NCI-H1105 (cell line): ENCODE results near the gene NAIF1.
"Not testable (repeated sequence)": the region's sequence is repeated elsewhere in the genome, so short reads cannot be mapped to it uniquely, and the experiment has no call there.

Experiments
- DNase-seq: peaks from one replicate; lab custom pipeline; 2025; lab: John Stamatoyannopoulos, UW

NAIF1 gene

DNA sequence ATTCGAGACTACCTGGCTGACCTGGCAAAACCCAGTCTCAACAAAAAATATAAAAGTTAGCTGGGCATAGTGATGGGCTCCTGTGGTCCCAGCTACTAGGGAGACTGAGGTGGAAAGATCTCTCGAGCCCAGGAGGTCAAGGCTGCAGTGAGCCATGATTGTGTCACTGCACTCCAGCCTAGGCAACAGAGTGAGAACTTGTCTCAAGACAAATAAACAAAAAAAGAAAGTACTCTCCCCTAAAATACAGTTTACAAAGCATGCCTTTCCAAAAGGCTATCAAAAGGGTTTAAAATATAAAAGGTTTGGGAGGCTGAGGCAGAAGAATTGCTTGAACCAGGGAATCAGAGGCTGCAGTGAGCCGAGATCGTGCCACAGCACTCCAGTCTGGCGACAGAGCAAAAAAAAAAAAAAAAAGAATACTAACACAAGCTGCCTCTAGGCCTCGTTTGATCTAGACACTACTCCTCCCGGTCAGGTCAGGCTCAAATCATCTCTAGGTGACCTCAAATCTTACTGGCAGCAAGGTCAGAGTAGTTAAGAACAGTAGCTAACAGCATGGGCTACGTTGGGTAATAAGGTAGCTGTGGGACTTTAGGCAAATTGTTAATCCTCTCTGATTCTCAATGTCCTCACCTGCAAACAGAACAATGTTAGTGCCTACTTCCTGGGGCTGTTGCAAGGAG is 9.3 kb downstream of the NAIF1 start:
- no peak for DNase-seq

DNA sequence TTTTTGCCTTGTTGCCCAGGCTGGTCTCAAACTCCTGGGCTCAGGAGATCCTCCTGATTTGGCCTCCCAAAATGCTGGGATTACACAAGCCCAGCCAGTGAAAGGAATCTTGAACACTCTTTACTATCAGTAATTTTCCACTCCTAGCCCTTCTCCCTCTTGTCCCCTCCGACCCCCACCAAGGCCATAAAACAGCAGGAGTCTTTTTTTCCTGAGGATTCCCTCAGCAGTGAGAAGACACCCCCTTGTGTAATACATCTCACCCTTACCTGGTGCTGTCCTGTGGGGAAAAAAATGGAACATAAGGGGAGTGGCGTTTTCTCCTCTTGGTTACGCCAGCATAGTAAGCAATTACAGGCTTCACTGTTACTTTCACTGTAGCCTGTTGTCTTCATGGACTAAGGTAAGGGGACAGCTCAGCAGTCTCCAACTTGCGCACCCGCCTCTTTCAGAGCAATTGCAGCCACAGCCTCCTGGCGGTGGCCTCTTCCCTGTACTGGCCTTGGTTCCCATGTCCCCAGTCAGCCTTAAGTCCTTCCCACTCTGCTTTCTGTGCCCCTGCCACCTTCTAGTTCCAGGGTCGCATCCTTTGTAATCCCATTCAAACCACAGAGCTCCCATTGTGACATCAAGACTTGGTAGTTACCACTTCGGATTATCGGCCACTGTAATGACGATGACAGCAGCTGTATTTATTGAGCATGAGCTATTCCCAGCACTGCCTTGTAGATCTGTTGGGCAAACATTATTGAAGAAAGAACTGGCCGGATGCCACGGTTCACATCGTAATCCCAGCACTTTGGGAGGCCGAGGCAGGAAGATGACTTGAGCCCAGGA is 10.0 kb downstream of the NAIF1 start:
- DNase-seq, result no peak

DNA sequence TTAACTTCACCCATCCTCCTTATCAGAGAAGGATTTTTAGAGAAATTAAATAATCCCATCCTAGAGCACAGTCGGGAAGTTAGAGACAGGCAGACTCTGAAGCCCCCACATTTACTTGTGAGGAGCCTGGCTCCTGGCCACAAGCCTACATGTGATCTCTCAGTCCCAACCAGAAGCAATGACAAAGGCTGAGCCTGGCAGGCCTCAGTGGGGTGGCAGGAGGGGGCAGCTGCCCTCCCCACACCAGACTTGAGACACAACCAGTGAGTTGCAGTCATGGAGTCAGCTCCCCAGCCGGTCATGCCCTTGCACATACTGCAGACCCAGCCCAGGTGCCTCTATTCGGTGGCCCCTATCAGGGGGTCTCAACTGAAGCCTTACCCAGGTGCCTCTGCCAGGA is 11.0 kb downstream of the NAIF1 start:
- DNase-seq, result no peak

DNA sequence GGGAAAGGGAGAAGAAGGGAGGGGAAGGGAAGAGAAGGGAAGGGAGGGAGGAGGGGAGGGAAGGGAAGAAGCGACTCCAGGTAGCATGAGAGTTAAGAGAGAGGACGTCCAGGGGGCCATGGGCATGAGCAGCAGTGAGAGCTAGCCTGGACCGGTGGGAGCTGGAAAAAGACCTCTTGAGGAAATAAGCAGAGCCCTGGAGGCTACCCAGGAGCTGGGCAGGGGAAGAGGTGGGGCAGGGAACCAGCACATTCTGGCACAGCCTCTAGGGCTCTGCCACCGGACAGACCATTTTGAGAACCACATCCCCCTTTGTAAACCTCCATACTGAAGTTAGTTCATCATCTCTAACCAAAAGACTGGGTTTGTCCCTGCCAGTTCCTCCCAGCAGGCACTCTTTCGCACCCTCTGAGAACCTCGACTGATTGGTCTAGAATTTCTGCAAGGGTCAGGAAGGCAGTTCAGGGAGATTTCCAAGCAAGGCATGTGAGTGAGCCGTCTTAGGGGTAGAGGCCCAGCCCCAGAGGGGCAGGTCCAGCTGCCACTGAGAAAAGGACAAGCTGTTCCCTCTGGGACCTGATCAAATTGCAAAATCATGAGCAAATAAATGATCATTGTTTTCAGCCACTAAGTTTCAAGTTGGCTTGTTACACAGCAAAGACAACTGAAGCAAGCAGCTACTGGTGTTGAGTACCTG is 11.6 kb downstream of the NAIF1 start:
- DNase-seq, result no peak

DNA sequence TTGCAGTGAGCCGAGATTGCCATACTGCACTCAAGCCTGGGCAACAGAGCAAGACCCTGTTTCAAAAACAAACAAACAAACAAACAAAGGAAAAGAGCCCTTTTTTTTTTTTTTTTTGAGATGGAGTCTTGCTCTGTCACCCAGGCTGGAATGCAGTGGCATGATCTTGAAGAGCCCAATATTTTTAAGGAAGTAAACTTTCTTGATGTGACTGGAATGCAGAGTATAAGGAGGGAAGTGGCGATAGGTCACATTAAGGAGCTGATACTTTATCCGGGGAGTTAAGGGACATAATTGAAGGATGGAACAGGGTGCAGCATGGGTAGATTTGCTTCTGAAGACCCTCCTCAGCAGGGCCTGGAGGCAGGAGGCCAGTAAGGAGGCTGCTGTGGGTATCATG is 13.0 kb downstream of the NAIF1 start:
- DNase-seq, result no peak

DNA sequence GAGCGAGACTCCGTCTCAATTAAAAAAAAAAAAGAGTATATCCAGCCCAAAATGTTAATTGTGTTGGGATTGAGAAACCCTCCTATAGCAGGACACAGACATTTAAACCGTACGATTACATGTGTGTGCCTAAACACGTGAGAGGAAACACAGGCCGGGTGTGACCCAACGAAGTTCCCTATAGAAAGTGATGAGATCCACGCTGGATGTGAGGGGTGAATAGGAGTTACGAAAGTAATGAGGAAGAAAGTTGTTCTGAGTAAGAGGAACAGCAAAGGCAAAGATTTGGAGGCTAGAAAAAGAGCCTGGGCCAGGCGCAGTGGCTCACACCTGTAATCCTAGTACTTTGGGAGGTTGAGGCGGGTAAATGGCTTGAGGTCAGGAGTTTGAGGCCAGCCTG is 13.6 kb downstream of the NAIF1 start:
- DNase-seq, result no peak

DNA sequence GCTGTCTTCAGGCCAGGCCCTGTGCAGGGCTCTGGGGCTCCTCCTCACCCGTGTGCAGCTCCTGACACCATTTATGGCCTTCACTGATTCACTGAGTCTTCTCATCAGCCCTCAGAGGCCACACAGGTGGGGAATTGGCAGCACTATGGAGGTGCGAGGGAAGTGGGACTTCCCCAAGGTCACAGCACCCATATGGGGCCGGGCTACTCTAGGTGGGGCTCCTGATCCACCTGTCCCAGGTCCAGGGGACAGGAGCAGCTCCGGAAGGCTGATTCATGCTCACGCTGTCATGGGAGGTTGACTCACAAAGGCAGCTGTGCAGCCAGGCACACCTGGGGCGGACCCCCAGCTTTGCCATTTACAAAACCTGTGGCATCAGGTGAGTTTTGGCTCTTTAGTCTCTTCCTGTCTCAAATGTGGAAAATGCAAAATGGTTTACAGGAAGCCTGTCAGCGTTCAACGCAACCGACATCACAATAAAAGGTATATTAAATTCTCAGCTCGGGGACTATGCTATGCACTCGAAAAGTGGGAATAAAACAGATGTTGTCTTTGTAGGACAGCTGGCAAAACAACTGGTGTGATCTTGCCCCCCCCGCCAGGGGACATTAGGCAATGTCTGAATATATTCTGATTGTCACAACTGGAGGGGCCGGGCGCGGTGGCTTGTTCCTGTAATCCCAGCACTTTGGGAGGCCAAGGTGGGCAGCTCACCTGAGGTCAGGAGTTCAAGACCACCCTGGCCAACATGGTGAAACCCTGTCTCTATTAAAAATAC is 15.0 kb downstream of the NAIF1 start:
- DNase-seq, result no peak

DNA sequence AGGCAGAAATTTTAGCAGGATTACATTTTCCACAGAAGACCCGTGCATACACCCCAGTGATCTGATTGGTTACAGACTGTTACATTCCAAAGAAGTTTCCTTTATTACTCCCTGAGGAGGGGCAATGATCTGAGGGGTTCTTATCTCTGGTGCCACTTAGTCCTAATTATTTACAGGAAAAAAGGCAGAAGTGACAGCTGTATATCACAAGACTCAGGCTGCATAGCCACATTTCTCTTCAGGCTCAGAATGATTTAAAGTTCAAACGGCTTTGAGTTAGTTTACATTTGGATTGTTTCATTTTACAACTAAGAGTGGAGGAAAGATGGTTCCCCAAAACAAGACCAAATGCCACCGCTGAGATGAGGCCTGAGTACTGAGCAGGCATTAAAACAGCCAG is 17.3 kb downstream of the NAIF1 start:
- DNase-seq, result no peak

DNA sequence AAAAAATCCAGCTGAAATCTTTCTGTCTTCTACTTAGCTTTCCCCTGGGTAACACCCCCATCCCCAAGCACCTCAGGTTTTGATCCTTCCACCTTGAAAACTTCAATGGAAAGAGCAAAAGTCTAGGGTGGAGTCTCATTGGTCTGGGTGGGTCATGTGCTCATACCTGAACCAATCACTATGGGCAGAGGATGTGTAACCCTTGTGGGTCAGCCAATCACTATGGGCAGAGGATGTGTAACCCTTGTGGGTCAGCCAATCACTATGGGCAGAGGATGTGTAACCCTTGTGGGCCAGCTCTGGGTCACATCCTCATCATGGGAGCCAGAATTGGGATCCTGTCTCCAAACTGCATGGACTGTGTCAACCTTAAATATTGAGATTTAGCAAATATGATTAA is 18.5 kb downstream of the NAIF1 start:
- no peak for DNase-seq

DNA sequence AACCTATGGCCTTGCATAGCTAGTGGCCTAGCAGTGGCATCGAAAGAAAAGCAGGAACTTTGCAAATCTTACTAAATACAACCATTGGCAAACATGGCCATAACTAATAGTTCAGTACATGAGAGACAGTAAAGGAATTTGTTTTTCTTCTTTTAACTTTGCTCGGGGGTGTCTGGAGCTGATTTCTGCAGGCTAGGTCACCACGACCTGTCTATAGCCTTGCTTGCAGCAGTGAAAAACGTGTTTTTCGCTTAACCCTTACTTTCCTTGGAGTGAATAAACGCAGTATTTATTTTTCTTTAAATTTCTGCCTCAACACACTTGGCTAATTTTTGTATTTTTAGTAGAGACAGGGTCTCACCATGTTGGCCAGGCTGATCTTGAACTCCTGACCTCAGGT is 19.9 kb downstream of the NAIF1 start:
- DNase-seq, result no peak

DNA sequence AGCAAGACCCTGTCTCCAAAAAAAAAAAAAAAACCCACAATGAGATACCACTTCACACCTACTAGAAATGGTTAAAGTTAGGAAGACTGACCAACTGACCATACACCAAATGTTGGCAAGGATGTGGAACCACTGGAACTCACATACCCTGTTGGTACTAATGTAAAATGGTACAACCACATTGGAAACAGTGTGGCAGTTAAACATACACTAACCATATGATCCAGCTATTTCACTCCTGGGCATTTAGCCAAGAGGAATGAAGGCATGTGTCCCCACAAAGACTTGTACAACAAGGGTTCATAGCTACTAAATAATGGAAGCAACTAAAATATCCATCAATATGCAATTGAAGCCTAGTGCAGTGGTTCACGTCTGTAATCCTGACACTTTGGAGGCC is 21.3 kb downstream of the NAIF1 start:
- DNase-seq, result no peak

DNA sequence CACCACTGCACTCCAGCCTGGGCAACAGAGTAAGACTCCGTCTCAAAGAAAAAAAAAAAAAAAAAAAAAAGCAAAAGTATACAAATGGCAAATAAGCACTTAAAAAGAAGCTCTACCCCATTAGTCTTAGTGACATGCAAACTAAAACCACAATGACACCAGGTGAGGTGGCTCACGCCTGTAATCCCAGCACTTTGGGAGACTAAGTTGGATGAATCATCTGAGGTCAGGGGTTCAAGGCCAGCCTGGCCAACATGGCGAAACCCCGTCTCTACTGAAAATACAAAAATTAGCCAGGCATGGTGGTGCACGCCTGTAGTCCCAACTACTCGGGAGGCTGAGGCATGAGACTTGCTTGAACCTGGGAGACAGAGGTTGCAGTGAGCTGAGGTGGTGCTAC is 21.7 kb downstream of the NAIF1 start:
- DNase-seq, result not testable (repeated sequence)

DNA sequence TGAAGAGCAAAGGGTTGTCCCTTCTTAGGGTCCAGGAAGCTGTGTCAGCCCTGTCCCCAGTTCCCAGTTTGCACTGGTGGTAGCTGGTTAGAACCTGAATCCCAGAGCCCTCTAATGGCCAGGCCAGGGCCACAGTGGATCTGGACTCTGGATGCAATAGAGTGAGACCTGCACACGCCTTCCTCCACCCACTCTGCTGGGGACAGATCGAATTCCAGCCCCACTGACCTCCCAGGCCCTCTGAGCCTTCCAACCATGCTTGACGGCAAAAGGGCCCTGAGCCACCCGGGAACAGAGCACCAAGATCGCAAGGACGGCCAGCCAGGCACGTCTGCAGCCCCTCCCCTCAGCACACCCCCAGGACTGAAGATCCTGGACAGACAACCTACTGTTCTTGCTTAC is 23.7 kb downstream of the NAIF1 start:
- DNase-seq, result no peak

DNA sequence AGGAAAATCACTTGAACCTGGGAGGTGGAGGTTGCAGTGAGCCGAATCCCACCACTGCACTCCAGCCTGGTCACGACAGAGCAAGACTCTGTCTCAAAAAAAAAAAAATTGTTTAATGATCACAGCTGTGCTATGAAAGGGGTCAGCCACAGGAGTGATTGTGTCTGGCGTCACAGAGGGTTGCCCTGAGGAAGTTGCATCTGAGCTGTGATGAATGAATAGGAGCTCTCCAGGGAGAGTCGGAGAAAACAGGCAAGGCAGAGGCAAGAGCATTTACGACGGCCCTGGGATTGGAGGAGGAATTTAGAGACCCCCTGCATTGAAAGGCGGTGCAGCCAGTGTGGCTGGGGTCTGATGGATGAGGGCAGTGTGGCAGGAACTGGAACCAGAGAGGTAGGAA is 25.1 kb downstream of the NAIF1 start:
- no peak for DNase-seq

DNA sequence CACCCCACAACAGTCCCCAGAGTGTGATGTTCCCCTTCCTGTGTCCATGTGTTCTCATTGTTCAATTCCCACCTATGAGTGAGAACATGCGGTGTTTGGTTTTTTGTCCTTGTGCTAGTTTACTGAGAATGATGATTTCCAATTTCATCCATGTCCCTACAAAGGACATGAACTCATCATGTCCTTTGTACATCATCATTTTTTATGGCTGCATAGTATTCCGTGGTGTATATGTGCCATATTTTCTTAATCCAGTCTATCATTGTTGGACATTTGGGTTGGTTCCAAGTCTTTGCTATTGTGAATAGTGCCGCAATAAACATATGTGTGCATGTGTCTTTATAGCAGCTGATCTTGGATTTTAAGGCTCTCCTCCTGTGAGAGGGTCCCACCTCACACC is 26.3 kb downstream of the NAIF1 start:
- DNase-seq, result not testable (repeated sequence)

DNA sequence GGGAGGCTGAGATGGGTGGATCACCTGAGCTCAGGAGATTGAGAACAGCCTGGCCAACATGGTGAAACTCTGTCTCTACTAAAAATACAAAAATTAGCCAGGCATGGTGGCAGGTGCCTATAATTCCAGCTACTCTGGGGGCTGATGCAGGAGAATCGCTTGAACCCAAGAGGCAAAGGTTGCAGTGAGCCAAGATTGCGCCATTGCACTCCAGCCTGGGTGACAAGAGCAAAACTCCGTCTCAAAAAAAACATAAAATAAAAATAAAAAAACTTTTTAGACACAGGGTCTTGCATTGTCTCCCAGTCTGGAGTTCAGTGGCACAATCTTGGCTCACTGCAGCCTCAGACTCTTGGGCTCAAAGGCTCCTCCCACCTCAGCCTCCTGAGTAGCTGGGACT is 30.6 kb downstream of the NAIF1 start:
- DNase-seq, result not testable (repeated sequence)

DNA sequence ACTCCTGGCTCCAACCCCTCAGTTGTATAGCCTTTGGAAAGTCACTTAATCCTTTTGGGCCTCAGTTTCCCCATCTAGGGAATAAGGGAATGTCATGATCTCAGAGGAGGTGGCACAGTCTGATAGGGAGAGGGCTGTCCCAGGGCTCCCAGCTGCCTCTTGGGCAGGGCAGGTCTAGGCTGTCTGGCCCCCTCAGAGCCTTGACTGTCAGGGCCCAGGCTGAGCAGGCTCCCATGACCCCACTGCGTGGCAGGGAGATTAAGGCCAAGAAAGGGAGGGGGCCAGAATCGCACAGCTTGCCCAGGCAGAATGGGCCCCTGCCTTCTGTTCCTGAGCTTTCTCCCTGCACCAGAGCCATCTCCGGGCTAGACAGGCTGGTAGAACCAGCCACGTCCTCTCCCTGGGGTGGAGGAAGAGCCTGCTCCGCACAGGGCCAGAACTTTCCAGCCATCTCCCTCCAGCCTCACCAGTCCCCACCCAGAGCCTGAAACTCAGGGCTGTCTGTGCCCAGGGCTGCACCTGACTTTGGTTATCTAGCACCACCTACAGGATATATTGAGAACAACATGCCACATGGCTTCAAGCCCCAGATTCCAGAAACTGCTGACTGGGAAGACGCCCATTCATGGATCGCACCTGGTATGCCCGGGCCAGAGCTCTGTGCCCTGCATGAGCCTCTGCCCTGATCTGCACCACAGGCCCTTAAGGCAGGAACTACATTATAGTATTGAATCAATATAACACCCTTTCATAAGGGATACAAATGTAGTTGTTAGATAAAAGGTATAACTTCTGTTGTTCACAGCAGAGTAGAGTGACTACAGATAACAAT is 32.1 kb downstream of the NAIF1 start:
- peak; percentile 71 for DNase-seq

DNA sequence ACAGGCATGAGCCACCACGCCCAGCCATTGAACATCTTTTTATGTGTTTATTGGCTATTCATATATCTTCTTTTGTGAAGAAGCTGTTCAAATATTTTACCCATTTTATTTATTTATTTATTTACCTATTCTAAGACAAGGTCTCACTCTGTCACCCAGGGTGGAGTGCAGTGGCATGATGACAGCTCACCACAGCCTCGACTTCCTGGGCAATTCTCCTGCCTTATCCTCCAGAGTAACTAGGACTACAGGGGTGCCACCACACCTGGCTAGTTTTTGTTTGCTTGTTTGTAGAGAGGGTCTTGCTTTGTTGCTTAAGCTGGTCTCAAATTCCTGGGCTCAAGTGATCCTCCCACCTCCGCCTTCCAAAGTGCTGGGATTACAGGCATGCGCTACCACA is 33.5 kb downstream of the NAIF1 start:
- no peak for DNase-seq

DNA sequence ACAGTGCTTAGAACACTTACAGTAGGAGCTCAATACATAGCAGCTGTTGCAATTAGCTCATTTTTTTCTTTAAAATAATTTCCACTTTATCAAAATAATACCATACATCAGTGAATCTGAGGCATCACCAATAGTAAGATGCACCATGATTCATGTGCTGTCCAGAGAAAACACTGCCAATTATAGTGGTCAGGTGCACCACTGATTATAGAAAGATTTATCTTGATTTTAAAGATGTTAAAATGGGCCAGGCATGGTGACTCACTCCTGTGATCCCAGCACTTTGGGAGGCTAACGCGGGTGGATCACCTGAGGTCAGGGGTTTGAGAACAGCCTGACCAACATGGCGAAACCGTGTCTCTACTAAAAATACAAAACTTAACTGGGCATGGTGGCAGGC is 39.4 kb downstream of the NAIF1 start:
- no peak for DNase-seq

DNA sequence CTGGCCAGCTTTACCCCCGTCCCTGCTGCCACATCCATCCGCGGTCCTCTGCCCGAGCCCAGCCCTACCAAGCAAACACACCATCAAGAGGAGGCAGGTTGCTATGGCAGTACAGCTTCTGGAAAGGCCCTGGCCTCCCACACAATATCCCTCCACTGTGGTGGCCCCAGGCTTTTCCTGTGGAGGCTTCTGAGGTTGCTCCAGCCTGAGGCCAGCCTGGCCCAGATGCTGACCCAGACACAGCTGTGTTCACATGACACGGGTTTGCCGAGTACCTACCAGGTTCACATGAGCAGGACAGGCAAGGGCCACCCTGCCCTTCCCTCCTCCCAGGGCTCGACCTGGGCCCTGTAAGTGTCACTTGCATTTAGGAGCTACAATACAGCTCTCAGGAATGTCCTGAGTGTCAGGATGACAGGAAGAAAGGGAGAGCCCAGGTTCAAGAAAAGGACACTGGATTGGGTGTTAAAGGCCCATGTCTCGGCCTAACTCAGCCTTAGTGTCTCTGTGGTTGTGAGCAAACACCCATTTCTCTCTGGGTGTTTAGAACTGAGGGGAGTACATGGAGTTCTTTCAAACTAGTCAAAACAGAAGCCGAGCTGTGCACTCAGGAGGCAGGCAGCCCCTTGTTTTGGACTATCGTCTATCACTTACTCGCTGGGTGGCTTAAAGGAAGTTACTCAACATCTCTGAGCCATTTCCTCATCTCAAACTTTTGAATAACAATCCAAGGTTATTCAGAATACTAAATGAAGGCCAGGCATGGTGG is 40.2 kb downstream of the NAIF1 start:
- no peak for DNase-seq
